Activated CD8-positive, alpha-beta memory T cell treated with anti-CD3 and anti-CD28 coated beads, Interleukin-2, amount 50 U/mL, for 24 hours (primary cell): ENCODE data around the gene ALKBH3.

Experiments
- DNase-seq: peaks from one replicate; pipeline ENCODE4 v3.0.0-alpha.2; 2020; ENCODE audit errors: extremely low read depth

ALKBH3 gene

GRCh38 chr11:43922744-43923405, 42.2 kb downstream of the ALKBH3 start:
- DNase-seq = no peak

GRCh38 chr11:43923406-43924111, 42.9 kb downstream of the ALKBH3 start:
- no peak for DNase-seq

- DNase-seq = no peak
These were observed 43.7 kb downstream of the ALKBH3 start for GRCh38 chr11:43924112-43924855.

GRCh38 chr11:43925063-43925931, 44.7 kb downstream of the ALKBH3 start:
- no peak for DNase-seq

- DNase-seq = no peak
These were observed 45.4 kb downstream of the ALKBH3 start for GRCh38 chr11:43925932-43926505.

- DNase-seq = no peak
These were observed 46.4 kb downstream of the ALKBH3 start for GRCh38 chr11:43927070-43927469.

- DNase-seq = no peak
These were observed 47.5 kb downstream of the ALKBH3 start for GRCh38 chr11:43927925-43928707.

GRCh38 chr11:43928721-43929120, 48.1 kb downstream of the ALKBH3 start:
- DNase-seq = no peak

GRCh38 chr11:43930868-43931716, 50.5 kb downstream of the ALKBH3 start:
- DNase-seq = no peak

GRCh38 chr11:43931717-43932039, 51.0 kb downstream of the ALKBH3 start:
- no peak for DNase-seq

GRCh38 chr11:43933226-43933607, 52.6 kb downstream of the ALKBH3 start:
- no peak for DNase-seq

GRCh38 chr11:43933608-43934551, 53.2 kb downstream of the ALKBH3 start:
- no peak for DNase-seq

GRCh38 chr11:43934601-43935423, 54.2 kb downstream of the ALKBH3 start:
- no peak for DNase-seq

- DNase-seq = no peak
These were observed 54.9 kb downstream of the ALKBH3 start for GRCh38 chr11:43935424-43935979.

- DNase-seq = no peak
These were observed 55.4 kb downstream of the ALKBH3 start for GRCh38 chr11:43936076-43936475.

- no peak for DNase-seq
These were observed 57.1 kb downstream of the ALKBH3 start for GRCh38 chr11:43937434-43938411.
